Gastroesophageal sphincter (tissue), 3 donors: Measurements from ENCODE around the gene FHIT.

Source experiments
- EP300 ChIP-seq: sonication (generic); formaldehyde crosslinking; IDR thresholded peaks from one replicate; pipeline ENCODE4 v1.6.1; 2017; ENCODE audit warnings: antibody characterized with exemption, mild to moderate bottlenecking
- POLR2A ChIP-seq, 2 donors: fragments of 450-650 bp; IDR thresholded peaks; one replicate each; pipeline ENCODE4 v1.6.1; 2017; ENCODE audit warnings: antibody characterized with exemption in 2 of 2, mild to moderate bottlenecking in 2 of 2, moderate library complexity in 1 of 2
- POLR2AphosphoS5 ChIP-seq: sonication (generic); formaldehyde crosslinking; IDR thresholded peaks from one replicate; pipeline ENCODE4 v1.6.1; 2017; ENCODE audit warnings: antibody characterized with exemption
- TF ChIP-seq, protein P1 (sequence below), 4 experiments: fragments of 200-600 bp in 2 of 4; fragments of 450-650 bp in 2 of 4; sonication (generic) in 1 of 4; IDR thresholded peaks; one replicate each; pipeline ENCODE4 v1.5.1; 2017 to 2019; ENCODE audit warnings: antibody characterized with exemption in 4 of 4, mild to moderate bottlenecking in 2 of 4, moderate library complexity in 2 of 4

- TF ChIP-seq, protein P1, sequence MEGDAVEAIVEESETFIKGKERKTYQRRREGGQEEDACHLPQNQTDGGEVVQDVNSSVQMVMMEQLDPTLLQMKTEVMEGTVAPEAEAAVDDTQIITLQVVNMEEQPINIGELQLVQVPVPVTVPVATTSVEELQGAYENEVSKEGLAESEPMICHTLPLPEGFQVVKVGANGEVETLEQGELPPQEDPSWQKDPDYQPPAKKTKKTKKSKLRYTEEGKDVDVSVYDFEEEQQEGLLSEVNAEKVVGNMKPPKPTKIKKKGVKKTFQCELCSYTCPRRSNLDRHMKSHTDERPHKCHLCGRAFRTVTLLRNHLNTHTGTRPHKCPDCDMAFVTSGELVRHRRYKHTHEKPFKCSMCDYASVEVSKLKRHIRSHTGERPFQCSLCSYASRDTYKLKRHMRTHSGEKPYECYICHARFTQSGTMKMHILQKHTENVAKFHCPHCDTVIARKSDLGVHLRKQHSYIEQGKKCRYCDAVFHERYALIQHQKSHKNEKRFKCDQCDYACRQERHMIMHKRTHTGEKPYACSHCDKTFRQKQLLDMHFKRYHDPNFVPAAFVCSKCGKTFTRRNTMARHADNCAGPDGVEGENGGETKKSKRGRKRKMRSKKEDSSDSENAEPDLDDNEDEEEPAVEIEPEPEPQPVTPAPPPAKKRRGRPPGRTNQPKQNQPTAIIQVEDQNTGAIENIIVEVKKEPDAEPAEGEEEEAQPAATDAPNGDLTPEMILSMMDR (IDR thresholded peaks at IDR 0.05), result no peak
- TF ChIP-seq POLR2AphosphoS5 (no peak), POLR2A (IDR thresholded peaks at IDR 0.05) (no peak), EP300 (no peak)
Observed at GRCh38 chr3:59734061-59734460, 1517.2 kb downstream of the FHIT start.
